HUDEP-2 (cell line): ENCODE results near the gene CNBP.
"Not testable (repeated sequence)": the region's sequence is repeated elsewhere in the genome, so short reads cannot be mapped to it uniquely, and the experiment has no call there.

Experiments
- DNase-seq, 76 experiments: peaks; one replicate each; lab custom pipeline; 2025; ENCODE audit not compliant: unreplicated experiment in 76 of 76; lab: John Stamatoyannopoulos, UW

The CNBP gene

DNA sequence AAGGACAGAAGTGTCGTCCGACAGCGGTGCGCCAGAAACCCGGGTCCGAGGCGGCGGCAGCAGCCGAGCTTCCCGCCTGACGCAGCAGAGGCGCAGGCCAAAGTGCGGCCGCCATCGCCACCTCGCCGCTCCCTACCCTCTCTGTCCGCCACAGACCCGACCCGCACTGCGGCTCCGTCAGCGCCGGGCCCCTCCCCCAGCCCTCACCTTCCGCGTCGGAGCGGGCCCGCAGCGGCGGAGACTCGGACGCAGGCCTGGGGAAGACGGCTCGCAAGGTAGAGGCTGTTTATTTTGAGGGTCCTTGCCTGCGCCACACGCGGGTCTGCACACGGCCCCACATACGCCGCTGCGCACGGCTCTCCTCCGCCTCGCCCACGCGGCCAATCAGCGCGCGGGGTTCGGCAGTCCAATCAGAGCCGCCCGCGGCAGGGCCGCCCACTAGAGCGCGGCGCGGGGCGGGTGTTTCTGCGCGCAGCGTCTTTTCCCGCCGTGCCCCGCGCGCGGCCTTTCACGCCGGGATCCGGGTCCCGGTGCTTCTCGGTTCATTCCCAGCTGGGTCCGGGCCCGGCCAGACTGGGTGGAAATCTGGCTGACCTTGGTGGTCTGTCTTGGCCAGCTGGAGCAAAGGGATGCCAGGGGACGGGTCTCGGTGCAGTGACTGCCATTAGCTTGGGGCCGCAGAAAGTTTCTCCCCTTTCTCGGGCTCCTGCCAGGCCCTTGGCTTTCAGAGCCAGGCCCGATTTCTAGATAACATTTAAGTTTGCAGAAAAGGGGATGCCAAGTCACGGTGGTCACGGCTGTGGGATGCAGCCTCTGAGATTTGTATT lies at the start of gene CNBP:
Gene CNBP (minus strand): TSS at position 328 of the 827 bp plus-strand sequence. CDS start 12,139 bp downstream, outside the sequence.
- peak in 75 of 76 experiments; percentile 10 to 94 (median 82) for DNase-seq

DNA sequence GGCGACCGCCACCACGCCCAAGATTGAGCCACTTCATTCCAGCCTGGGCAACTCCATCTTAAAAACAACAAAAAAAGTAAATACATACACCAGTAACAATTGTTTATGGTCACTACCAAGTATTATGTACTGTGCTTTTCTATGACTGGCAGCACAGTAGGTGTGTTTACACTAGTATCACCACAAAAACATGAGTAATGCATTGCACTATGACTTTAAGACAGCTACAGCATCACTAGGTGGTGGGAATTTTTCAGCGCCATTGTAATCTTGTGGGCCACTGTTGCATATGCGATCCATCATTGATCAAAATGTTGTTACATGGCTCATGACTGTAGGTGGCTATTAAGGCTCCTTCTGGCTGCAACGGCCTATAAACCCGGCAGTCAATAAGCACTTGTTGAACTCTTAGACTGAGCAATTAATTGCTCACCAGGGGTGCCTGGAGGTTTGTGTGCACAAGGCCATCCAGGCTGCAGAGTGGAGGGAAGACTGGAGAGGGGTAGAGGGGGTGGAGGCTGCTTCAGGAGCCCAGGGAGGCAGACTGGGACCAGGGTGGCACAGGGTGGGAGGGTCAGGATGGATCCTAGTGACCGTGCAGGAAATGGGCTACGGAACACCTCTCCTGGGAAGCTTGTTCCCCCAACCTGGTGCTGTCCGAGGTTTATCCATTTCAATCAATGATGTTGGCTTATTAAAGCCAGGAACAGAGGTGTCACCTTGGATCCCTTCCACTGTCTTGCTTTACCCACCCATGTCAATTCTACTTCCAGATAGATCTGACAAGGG lies 47.8 kb upstream of the CNBP start:
- no peak for DNase-seq

DNA sequence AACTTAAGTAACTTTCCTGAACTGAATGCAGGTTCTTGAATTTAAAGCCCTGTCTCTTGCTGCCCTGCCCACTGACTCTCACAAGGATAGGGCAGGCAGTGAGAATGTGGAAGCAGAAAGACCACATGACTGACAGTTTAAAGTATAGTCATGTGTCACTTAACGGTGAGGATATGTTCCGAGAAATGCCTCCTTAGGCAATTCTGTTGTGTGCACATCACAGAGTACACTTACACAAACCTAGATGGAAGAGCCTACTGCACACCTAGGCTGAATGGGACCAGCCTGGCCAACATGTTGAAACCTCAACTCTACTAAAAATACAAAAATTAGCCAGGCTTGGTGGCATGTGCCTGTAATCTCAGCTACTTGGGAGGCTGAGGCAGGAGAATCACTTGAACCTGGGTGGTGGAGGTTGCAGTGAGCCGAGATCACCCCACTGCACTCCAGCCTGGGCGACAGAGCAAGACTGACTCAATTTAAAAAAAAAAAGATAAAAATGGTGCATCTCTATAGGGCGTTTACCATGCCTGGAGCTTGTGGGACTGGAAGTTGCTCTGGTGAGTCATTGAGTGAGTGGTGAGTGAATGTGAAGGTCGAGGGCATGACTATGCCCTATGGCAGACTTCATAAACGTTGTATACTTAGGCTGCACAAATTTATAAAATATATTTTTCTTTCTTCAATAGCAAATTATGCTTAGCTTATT lies 46.8 kb upstream of the CNBP start:
- DNase-seq, result peak in 59 of 76 experiments; percentile 13 to 79 (median 48)

DNA sequence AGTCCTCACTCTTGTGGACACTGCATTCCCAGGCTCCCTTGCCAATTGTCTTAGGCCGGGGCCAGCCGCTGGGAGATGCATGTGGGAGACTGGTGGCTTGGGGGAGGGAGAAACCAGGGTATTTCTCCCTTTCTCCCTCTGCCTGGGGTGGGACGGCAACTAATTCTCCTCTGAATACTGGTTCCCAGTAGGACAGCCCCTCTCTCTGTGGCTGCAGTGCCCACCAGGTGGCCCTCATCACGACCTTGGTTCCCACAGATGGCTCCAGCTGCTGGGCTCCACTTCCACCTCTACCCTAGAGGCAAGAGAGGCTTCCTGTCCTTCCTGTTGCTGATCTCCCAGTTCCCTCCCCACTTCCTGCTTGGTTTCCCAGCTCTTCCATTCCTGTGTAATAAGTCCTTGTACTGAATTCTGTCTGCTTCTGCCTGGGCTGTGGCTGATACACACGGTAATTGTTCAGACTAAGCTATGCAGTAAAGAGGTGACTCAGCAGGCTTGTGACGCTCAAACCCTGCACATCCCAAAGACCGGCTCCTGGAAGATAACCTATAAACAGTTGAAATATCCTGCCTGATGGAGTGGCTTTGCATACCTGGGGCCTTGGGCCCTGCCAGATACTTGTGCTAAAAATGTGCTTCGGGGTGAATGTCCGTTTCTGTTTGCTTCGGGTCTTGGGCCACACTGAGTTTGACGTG lies 45.3 kb upstream of the CNBP start:
- DNase-seq, result peak in 1 of 76 experiments; percentile 20

DNA sequence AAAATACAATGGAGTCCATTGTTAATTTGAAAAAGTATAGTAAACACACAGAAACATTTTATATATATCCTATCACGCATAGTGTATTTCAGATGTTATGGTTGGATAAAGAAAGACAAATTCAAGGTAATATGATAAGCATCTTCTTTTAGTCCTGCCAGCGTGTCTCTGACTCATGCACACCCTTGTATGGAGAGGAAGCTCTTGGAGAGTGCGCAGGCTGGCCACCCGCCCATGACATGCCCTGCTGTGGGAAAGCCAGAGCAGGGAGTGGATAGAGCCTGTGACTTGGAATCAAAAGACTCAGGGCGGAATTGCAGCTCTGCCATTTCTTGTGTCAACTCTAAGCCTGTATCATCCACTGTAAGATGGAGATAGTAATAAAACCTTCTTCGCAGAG lies 42.7 kb upstream of the CNBP start:
- DNase-seq, result peak in 68 of 76 experiments; percentile 6 to 81 (median 56)

DNA sequence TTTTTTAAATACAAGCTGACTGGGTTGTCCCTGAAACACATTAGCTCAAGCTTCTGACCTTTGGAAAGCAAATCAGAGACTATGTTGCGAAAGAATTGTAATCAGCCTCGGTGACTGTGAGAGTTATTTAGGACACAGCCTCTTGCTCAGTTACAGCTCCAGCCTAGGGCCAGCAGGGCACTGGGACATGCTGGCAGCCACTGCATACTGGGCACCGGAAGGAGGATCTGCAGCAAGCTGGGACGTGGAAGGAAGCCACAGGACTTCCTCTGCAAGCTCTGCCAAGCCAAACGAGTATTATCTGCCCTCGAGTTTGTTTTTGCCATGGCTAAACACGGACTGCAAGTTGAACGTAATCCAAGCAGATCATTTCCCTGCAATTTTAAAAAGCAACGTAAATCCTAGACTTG lies 41.3 kb upstream of the CNBP start:
- peak in 57 of 76 experiments; percentile 3 to 62 (median 34) for DNase-seq

DNA sequence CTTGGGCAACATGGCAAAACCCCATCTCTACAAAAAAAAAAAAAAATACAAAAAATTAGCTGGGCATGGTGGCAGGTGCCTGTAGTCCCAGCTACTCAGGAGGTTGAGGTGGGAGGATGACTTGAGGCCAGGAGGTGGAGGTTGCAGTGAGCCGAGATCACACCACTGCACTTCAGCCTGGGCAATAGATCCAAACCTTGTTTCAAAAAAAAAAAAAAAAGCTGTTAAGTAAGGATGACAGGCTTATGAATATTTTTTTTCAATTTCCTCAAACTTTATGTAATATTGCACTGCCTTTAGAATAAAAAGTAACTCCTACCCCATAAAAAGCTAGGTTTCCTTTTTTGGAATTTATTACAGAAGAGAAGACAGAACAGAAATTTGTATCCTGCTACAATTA lies 40.7 kb upstream of the CNBP start:
- DNase-seq, result not testable (repeated sequence)

DNA sequence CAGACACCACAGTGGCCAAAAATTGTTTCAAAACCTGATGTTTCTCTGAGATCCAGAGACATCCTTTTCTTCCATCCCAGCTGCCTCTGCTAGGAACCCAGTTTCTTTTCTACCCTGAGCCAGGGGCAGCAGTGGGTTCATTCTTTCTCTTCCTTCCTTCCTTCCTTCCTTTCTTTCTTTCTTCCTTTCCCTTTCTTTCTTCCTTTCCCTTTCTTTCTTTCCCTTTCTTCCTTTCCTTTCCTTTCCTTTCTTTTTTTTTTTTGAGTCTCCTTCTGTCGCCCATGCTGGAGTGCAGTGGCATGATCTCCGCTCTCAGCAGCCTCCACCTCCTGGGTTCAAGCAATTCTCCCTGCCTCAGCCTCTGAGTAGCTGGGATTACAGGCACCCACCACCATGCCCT lies 35.0 kb upstream of the CNBP start:
- no peak for DNase-seq

DNA sequence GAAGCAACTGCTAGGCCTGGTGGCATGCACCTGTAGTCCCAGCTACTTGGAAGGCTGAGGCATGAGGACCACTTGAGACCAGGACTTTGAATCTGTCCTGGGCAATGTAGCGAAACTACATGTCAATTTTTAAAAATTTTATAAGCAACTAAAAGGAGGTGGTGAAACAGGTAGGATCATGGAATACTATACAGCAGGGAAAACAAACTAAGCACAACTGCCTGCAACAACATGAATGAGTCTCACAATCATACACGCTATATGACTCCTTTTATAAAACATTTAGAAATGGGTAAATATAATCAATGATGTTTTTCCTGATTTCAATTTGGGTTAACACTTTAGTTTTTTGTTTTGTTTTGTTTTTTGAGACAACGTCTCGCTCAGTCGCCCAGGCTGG lies 29.5 kb upstream of the CNBP start:
- no peak for DNase-seq

DNA sequence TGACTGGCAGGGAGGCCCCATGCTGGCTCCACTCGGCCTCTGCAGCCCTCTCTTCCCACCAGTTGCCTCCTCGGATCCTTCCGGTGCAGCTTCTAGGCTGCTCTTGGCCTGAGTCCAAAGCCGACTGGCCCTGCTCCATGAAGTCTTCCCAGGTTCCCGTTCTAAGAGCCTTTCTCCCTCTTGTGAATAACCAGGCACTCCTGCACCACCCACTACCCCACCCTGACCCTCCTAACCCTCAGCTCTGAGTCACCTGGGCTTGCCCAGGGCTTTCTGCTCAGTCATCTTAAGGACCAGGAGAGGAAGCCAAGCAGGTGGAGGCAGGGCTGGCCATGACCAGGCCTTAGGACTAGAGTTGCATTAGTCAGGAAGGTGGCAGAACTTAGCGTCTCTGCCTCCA lies 28.1 kb upstream of the CNBP start:
- peak in 8 of 76 experiments; percentile 5 to 44 (median 16) for DNase-seq

DNA sequence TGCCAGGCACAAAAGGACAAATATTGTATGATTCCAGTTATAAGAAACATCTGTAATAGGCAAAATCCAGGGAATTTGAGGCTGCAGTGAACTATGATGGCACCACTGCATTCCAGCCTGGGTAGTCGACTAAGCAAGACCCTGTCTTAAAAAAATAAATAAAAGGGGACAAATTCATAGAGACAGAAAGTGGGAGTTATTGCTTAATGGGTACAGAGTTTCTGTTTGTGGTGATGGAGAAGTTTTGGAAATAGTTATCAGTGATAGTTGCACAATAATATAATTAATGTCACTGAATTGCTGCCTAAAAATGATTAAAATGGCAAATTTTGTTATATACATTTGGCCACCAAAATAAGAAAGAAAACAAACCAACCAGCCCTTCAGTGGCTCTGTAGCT lies 27.6 kb upstream of the CNBP start:
- DNase-seq, result no peak

DNA sequence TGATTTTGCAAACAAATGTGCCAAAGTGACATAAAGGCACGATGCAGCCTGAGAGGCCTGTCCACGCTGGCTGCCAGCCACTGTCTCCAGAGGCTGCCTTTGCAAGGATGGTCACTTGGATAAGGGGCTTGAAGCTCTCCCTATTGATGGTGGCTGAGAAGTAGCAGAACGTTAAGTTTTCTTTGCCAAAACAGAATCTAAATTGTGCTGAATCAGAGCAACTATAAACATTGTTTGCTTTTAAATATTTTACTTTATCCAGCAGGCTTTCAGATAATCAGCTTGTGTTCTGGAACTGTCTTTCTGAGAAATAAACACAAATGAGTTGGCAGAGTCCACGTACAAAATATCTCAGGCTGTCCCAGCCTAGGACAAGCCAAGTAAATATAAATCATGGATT lies 23.8 kb upstream of the CNBP start:
- no peak for DNase-seq

DNA sequence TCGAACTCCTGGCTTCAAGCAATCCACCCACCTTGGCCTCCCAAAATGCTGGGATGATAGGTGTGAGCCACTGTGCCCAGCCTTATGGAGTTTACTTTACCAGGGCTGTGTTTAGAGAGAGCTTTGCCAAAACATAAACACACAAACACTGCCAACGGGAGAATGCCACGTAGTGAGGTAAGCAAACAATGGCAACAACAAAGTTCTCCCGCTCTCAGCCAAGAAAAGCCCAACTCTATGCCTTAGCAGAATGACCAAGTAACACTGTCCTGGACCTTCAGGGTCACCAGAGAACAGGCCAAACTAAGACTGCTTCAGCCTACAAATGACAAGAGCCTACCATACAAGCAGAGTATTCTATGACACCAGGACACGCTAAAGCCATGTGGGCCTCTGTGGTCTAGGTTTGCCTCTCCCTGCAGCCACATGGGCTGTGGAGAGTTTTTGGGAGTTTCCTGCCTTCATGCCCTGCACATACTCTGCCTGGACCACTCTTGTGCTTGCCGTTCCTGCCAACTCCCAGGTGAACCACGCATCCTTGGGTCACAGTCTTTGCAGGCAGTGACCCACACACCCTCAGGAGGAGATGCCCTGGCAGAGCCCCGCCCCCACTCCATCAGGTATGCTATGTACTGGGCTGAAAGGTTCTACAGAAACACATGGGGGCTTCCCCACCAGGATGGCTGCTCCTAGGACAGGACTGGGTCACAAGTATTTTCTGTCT lies 21.6 kb upstream of the CNBP start:
- no peak for DNase-seq

DNA sequence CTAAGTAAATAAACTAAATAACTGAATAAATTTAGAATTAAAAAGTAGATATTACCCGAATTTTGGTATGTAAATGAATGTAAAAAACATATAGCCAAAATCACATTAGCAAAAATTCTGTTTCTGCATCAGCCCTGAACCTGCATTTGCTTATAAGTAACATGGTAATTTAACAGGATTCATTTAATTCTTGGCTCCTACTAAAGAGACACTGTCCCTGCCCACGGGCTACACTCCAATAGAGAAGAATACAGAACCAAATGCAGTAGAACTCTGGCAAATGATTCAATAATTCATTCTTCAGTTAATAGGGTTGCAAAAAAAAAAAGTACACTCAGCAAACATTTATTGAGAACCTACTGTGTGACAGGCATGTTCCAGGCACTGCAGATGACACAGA lies 20.8 kb upstream of the CNBP start:
- DNase-seq, result no peak

DNA sequence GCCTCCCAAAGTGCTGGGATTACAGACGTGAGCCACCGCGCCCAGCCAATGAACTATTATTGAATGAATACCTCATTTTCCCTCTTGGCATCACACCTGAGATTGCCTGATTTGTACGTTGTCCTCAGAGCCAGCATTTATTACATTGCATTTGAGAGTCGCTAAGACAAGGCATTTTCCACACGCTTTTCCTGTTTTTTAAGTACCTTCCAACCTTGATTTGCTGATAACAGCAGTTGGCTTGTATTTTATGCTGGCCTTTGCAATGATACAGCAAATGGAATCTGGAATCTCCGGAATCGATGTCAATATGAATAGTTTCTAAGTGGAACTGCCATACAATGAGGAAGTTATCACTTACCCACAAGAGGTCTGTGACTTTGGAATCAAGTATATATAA lies 15.7 kb upstream of the CNBP start:
- no peak for DNase-seq

DNA sequence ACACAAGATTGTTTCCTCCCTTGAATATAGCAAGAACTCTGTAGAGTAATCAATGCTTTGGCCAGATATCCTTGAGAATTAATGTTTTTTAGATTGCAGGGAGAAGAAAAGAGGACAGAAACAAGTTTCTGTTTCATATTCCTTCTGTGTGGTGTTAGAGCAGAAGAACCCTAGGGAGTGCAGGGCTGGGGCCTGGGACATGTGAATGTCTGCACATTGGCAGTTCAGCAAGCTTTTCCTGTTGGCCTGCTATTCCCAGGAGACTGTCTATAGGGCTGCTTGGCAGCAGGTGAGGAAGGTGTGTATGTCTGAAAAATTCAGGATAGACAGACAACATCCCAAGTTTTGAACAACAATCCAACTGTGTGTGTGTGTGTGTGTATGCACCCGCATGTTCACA lies 13.6 kb upstream of the CNBP start:
- no peak for DNase-seq

DNA sequence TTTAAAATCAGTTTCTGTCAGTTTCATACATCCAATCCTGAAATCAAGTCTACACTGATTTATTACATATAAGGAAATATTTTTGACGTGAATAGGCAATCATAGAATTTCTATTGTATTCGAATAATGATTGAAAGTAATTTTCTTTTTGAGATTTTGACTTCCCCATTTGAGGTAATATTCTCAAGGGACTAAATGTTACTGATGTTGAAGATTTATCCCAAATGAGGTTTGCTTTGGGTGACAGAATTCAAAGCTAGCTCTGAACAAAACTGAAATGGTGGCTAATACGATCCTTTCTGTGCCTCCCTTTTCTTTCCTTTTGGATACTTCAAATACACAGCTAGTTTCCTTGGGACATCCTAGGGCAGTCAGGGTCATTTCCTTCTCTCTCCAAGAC lies 12.9 kb upstream of the CNBP start:
- no peak for DNase-seq

DNA sequence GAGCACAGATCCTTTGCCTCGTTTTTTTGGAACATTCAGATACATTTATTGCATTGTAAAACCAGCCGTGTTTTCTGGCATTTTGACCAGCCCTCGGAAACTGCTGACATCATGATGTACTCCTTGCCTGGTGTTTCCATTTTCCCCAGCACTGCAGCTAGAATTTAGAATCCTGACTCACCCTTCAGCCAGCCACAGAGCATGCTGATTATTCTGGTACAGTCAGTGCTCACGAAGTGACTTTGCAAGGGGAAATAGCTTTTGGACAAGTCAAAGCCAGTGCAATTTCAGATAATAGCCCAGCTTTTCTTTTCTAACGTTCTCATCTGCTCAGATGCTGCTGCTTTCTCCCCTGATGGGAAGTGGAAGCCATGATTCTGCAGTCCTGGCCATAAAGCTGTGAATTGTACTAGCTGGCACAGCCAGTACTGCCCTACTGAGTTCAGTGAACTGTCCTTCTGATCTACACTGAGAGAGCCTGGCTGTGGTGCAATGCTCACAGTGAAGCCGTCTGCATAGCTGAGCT lies 12.1 kb upstream of the CNBP start:
- peak in 23 of 76 experiments; percentile 4 to 59 (median 26) for DNase-seq

DNA sequence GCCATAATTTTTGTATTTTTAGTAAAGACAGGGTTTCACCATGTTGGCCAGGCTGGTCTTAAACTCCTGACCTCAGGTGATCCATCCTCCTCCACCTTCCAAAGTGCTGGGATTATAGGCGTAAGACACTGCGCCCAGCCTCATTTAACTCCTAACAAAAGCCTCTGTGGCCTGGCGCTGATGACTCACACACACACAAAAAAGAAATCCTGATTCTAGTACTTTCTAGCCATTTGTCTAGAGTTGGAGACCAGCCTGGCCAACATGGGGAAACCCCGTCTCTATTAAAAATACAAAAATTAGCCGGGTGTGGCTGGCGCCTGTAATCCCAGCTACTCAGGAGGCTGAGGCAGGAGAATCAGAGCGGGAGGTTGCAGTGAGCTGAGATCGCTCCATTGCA lies 6.1 kb upstream of the CNBP start:
- DNase-seq, result not testable (repeated sequence)

DNA sequence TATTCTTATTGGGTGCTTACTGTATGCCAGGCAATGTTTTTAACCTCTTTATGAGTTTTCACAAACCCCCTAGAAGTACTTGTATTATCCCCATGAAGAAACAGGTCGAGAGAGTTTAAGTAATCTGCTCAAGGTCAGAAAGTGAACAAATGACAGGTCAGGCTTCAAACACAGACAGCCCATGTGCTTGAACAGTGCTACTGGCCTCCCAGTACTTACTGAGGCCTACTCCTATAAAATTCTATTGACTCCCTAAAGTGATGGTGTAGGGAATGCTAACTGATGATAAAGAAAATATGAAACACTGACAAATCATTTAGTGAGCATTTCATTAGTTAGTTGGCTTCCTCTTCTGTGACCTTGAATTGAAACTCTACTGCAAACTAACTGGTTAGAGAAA lies 4.2 kb upstream of the CNBP start:
- DNase-seq, result no peak
